ENCODE results near the gene GMPS. TPM values are rescaled to one million over a fixed set of nuclear protein-coding genes. Genes with fewer than 3 reads are reported as not detected.
"Not testable (repeated sequence)": the region's sequence is repeated elsewhere in the genome, so short reads cannot be mapped to it uniquely, and the experiment has no call there.

The GMPS gene
- polyA plus RNA-seq, 6 donors from 2014 or later, result 50.7 to 66.2 (median 57.0) TPM

DNA sequence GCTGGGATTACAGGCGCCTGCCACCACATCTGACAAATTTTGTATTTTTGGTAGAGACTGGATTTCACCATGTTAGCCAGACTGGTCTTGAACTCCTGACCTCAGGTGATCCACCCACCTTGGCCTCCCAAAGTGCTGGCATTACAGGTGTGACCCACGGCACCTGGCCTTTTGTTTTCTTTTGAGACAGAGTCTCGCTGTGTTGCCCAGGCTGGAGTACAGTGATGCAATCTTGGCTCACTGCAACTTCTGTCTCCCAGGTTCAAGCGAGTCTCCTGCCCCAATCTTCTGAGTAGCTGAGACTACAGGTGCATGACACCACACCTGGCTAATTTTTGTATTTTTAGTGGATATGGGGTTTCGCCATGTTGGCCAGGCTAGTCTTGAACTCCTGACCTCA is 10.0 kb upstream of the GMPS start:
- ATAC-seq (ENCODE audit: low read depth in 2 of 2); H3K36me3 Mint-ChIP-seq; H3K4me1 Mint-ChIP-seq; H3K9me3 Mint-ChIP-seq; DNase-seq; H3K27ac Mint-ChIP-seq; H3K27me3 Mint-ChIP-seq: not testable (repeated sequence)
- H3K4me3 Mint-ChIP-seq, result peak overlapping the region in 1 of 8 donors; percentile 30

DNA sequence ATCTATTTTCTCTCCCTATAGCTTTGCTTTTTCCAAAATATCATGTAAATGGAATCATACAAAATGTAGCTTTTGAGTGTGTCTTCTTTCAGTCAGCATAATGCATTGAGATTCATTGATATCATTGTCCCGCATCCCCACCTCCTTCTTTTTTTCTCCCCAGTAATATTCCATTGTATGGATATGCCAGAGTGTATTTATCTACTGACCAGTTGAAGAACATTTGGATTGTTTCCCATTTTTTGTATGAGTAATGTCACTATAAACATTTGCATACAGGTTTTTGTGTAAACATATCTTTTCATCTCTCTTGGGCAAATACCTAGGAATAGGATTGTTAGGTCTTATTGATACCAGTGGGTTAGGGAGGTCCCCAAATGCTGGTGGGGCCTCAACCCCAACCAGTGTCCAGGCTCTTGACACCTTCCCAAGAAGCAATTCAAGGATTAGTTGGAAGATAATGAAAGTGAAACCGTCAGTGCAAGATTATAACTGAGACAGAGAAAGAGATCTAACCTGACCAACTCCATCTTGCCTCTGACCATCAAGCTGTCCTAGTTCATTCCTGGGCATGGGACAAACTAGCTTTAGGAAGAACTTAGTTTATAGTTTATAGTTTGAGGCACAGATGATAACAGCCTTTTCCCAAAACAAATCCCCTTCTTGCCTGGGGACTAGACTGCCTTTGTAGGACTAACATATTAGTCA is 8.8 kb upstream of the GMPS start:
- Mint-ChIP-seq H3K4me1 (no peaks in the 10 kb centered on the region), H3K9me3 (peaks cover 0 to 3% (median 0%) of the 10 kb centered on the region in 7 donors), H3K27me3 (peaks cover 0 to 6% (median 5%) of the 10 kb centered on the region in 3 donors), H3K36me3 (no peaks in the 10 kb centered on the region), H3K4me3 (no peak overlapping the region), H3K27ac (peak overlapping the region in 1 of 6 donors; percentile 70)
- DNase-seq (no peak), ATAC-seq (ENCODE audit: low read depth in 2 of 2) (no peak)

DNA sequence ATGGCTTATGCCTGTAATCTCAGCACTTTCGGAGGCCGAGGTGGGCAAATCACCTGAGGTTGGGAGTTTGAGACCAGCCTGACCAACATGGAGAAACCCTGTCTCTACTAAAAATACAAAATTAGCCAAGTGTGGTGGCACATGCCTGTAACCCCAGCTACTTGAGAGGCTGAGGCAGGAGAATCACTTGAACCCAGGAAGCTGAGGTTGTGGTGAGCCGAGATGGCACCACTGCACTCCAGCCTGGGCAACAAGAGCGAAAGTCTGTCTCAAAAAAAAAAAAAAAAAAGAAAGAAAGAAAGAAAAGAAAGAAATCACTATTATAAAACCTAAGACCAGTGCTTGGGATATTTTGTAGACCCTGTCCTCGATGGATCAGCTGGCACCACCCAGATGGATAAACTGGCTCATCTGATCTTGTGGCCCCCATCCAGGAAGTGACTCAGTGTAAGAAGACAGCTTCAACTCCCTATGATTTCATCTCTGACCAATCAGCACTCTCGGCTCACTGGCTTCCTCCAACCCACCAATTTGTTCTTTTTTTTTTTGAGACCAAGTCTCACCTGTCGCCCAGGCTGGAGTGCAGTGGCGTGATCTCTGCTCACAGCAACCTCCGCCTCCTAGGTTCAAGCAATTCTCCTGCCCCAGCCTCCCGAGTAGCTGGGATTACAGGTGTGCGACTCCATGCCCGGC is 8.0 kb upstream of the GMPS start:
- H3K4me1 Mint-ChIP-seq, result not testable (repeated sequence)

DNA sequence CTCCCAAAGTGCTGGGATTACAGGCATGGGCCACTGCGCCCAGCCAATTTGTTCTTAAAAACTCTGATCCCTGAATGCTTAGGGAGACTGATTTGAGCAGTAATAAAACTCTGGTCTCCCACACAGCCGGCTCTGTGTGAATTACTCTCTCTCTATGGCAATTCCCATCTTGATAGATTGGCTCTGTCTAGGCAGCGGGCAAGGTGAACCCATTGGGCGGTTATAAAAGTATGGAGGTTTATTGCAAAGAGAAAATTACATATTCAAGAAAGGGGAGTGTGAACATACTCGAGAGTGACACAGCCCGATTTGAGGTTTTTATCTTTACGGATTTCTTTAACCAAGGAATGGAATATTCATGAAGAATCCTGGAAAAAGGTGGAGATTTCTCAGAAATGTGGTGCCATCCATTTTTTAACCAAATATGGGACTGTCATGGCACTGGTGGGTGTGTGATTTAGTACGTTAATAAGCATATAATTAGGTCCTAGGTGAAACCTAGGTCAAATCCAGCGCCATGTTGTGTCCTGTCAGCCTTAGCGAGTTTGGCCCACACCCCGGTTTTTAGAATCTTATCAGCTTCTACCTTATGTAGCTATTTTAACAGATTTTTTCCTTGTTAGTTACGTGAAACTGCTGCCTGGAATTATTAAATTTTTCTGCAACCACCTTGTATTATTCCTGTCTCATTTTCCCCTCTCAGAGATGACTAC is 7.2 kb upstream of the GMPS start:
- Mint-ChIP-seq H3K27ac (peak overlapping the region in 1 of 6 donors; percentile 46), H3K4me3 (no peak overlapping the region), H3K4me1 (no peaks in the 10 kb centered on the region), H3K27me3 (peaks cover 0 to 6% (median 5%) of the 10 kb centered on the region in 3 donors), H3K36me3 (no peaks in the 10 kb centered on the region), H3K9me3 (peaks cover 0 to 3% (median 0%) of the 10 kb centered on the region in 7 donors)
- ATAC-seq (ENCODE audit: low read depth in 2 of 2), result no peak
- DNase-seq, result no peak

More for the DNA sequence above, 8.0 kb upstream of the GMPS start:
- not testable (repeated sequence) for H3K27me3 Mint-ChIP-seq; H3K27ac Mint-ChIP-seq; H3K36me3 Mint-ChIP-seq; H3K4me3 Mint-ChIP-seq; ATAC-seq (ENCODE audit: low read depth in 2 of 2); DNase-seq; H3K9me3 Mint-ChIP-seq

DNA sequence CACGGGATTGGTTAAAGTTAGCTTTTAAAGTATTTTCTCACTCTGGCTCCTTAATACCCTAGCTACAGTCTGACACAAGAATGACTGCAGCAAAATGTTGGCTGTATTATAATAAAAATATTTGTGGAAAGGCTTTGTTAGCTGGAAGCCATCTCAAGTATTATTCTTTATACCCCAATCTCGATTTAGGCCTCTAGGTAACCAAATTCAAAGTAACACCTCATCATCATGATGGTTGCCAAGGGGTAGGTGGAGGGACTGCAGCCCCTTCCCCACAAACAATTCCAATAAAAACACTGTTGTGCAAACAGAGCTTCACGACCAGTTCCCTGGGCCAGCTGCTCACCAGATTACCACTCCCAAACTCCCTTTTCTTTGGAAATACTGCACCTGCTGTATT is 759 bp upstream of the GMPS start:
- peak overlapping the region; percentile 91 to 97 (median 95) for H3K4me3 Mint-ChIP-seq
- H3K9me3 Mint-ChIP-seq, result no peaks in the 10 kb centered on the region
- ATAC-seq (ENCODE audit: low read depth in 2 of 2), result no peak
- no peaks in the 10 kb centered on the region for H3K36me3 Mint-ChIP-seq
- H3K27me3 Mint-ChIP-seq, result no peaks in the 10 kb centered on the region
- DNase-seq, result no peak
- peaks cover 12 to 28% (median 15%) of the 10 kb centered on the region in 3 donors for H3K4me1 Mint-ChIP-seq
- H3K27ac Mint-ChIP-seq, result peak overlapping the region; percentile 79 to 95 (median 88)

DNA sequence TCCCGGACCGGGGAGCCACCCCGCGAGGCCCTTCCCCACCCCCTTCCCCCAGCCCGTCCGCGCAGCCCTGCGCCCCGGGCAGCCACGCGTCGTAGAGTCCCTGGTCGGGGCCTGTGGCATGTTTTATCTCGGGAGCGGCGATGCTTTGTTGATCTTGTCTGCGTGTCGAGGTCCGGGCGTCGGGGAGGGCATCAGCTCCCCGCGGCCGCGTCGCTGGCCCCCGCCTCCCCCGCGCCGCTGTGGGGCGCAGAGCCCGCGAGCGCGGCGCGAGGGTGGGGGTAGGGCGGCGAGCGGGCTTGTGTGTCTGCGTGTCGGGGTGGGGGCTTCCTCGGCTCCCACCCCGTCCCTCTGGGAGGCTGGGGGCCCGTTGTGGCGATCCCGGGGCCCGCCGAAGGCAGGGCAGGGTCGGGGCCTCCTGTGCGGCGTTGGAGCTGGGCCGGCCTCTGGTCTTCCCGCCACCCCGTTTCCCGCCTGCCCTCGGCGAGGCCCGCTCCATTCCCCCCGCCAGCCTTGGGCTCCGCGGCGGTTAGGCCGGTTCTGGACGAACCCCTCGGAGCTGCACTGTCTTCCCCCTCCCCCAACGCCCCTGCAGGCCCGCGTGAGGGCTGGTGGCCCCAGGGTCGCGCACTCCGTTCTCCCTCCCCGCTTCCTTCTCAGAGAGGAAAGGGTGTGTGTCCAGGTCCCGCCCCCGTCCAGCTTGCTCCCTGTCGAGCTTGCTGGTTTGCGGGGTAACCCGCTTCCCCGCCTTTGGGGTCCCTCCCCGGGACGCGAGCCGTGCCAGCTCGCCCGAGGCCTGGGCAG is 695 bp downstream of the GMPS start:
- DNase-seq (peak; percentile 28), ATAC-seq (ENCODE audit: low read depth in 2 of 2) (peak; percentile 15 to 22)
- no peaks in the 10 kb centered on the region for H3K36me3 Mint-ChIP-seq
- no peaks in the 10 kb centered on the region for H3K9me3 Mint-ChIP-seq
- H3K27ac Mint-ChIP-seq, result peak overlapping the region in 5 of 6 donors; percentile 56 to 97 (median 92)
- peak overlapping the region; percentile 91 to 99 (median 94) for H3K4me3 Mint-ChIP-seq
- H3K27me3 Mint-ChIP-seq, result no peaks in the 10 kb centered on the region
- H3K4me1 Mint-ChIP-seq, result peaks cover 15 to 35% (median 19%) of the 10 kb centered on the region in 3 donors

DNA sequence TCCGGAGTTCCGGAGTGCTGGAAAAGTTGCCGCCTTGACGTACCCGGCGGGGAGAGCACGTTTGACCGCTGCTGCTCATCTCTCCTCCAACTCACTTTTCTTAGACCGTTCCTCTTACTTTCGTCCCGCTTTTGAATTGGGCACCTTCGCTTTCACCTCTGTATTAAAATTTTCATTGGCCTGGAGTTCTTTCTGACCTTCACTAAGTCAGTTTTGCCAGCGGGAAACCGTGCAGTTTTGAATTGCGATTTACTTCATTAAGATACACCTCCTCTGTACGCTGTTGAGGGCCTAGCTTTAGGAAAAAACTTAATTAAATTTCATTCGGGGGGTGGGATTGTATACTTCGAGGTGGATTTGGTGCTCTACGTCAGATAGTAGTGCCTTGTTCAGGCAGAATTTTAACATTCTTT is 1.3 kb downstream of the GMPS start:
- Mint-ChIP-seq H3K4me3 (peak overlapping the region; percentile 91 to 99 (median 94)), H3K27ac (peak overlapping the region; percentile 56 to 97 (median 92)), H3K27me3 (no peaks in the 10 kb centered on the region), H3K4me1 (peaks cover 15 to 36% (median 19%) of the 10 kb centered on the region in 3 donors), H3K36me3 (no peaks in the 10 kb centered on the region), H3K9me3 (no peaks in the 10 kb centered on the region)
- ATAC-seq (ENCODE audit: low read depth in 2 of 2) (no peak), DNase-seq (no peak)

DNA sequence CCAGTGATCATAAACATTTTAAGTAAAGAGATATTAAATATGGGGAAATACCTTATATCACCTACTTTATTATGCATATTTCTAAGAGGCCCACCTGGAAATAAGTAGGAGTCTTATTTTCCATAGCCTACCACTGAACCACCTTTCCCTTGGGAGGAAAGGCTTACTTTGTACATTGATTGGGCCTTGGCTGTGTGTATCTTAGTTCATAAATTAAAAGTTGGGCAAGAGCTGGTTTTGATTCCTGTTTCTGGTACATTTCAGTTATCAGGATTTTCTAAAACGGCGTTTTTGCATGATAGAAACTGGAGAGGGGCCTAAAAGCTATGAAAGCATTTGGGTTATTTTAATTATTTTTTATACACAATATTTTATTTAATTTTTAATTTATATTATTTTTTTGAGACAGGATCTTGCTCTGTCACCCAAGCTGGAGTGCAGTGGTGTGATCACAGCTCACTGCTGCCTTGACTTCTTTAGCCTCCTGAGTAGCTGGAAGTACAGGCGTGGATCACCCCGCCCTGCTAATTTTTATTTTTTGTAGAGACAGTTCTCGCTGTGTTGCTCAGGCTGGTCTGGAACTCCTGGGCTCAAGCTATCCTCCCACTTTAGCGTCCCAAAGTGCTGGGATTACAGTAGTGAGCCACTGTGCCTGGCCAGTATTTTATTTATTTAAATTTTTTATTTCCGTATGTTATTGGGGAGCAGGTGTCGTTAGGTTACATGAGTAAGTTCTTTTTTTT is 2.6 kb downstream of the GMPS start:
- no peak for ATAC-seq (ENCODE audit: low read depth in 2 of 2)
- peak overlapping the region in 3 of 8 donors; percentile 55 to 98 (median 94) for H3K4me3 Mint-ChIP-seq
- H3K27ac Mint-ChIP-seq, result peak overlapping the region in 1 of 6 donors; percentile 37
- no peak for DNase-seq
- H3K27me3 Mint-ChIP-seq, result no peaks in the 10 kb centered on the region
- H3K4me1 Mint-ChIP-seq, result peaks cover 19 to 43% (median 29%) of the 10 kb centered on the region in 3 donors
- no peaks in the 10 kb centered on the region for H3K36me3 Mint-ChIP-seq
- no peaks in the 10 kb centered on the region for H3K9me3 Mint-ChIP-seq

DNA sequence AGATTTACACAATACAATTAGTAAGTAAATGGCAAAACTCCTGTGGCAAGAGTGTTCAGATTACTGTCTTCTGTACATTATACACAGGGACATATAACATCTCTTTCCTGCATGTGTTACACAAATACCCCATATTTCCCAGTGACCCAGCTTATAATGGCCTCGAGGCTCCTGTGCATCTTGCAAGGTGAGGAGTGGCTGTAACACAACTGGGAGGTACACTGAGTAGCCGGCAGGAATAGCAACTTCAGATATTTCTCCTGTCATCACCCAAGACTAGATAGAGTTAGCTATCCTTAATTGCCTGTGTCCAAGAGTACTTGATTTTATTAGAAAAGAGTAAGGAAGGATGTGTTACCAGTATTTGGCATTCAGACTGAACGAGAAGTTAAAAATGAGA is 5.6 kb downstream of the GMPS start:
- Mint-ChIP-seq H3K27me3 (no peaks in the 10 kb centered on the region), H3K9me3 (peaks cover 0 to 1% (median 0%) of the 10 kb centered on the region in 7 donors), H3K4me1 (peaks cover 26 to 48% (median 44%) of the 10 kb centered on the region in 3 donors), H3K4me3 (peak overlapping the region in 1 of 8 donors; percentile 33), H3K36me3 (no peaks in the 10 kb centered on the region), H3K27ac (peak overlapping the region in 2 of 6 donors; percentile 12)
- no peak for DNase-seq
- ATAC-seq (ENCODE audit: low read depth in 2 of 2), result no peak

DNA sequence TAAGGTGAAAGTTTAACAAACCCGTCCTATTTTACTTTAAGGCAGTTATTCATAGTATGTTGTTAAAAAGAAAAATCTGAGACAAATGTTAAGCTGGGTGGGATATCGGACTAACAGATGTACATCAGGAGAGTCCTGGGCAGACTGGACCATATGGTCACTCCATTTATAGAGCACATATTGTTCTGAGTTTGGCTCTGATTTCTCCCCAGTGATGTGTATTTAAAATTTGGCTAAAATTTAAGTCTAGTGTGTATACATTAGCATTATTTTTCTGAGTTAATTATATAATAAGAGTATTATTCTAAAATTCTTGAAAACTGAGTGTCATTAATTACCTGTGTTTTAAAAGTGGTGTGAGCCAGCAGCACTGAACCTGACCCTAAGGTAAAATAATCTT is 6.1 kb downstream of the GMPS start:
- Mint-ChIP-seq H3K27me3 (no peaks in the 10 kb centered on the region), H3K4me3 (peak overlapping the region in 1 of 8 donors; percentile 33), H3K27ac (no peak overlapping the region), H3K36me3 (no peaks in the 10 kb centered on the region), H3K9me3 (peaks cover 0 to 1% (median 0%) of the 10 kb centered on the region in 7 donors), H3K4me1 (peaks cover 27 to 50% (median 48%) of the 10 kb centered on the region in 3 donors)
- DNase-seq (no peak), ATAC-seq (ENCODE audit: low read depth in 2 of 2) (no peak)

DNA sequence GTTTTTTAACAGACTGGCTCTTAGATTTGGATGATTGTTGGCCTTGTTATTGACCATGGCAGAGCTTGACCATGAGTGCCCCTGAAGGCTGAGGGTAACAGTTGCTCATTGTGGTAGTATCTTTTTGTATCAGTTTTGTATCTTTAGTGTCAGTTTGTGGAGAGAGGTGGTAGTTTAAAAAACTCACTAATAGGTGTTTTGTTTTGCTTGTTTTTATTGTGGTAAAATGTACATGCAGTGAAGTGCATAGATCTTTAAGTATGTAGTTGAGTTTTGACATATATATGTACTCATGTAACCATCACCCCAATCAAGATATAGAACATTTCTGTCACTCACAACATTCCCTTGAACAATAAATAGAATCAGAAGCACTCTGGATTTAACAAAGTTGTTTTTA is 9.8 kb downstream of the GMPS start:
- ATAC-seq (ENCODE audit: low read depth in 2 of 2) (no peak), DNase-seq (no peak)
- peak overlapping the region in 1 of 8 donors; percentile 22 for H3K4me3 Mint-ChIP-seq
- peaks cover 28 to 46% (median 42%) of the 10 kb centered on the region in 3 donors for H3K4me1 Mint-ChIP-seq
- H3K36me3 Mint-ChIP-seq, result no peaks in the 10 kb centered on the region
- H3K27me3 Mint-ChIP-seq, result no peaks in the 10 kb centered on the region
- H3K27ac Mint-ChIP-seq, result peak overlapping the region in 1 of 6 donors; percentile 6
- H3K9me3 Mint-ChIP-seq, result peaks cover 0 to 1% (median 0%) of the 10 kb centered on the region in 7 donors

DNA sequence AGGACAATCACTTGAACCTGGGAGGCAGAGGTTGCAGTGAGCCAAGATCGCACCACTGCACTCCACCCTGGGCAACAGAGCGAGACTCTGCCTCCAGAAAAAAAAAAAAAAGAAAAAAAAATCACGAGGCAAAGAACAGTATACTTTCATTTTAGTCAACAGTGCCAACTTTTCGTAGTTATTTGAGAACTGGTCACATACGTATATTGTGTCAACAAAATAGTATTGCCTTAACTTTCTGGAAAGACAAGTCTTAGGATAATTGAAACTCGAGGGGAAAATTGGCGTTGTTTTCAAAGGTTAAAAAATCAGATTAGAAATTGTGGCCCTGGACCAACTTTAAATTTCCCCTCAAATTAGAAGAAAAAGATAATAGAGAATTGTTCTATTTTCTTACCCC is 13.8 kb downstream of the GMPS start:
- Mint-ChIP-seq H3K4me3 (no peak overlapping the region), H3K4me1 (peaks cover 36 to 43% (median 41%) of the 10 kb centered on the region in 3 donors), H3K27ac (no peak overlapping the region), H3K27me3 (no peaks in the 10 kb centered on the region), H3K9me3 (no peaks in the 10 kb centered on the region), H3K36me3 (no peaks in the 10 kb centered on the region)
- ATAC-seq (ENCODE audit: low read depth in 2 of 2), result no peak
- no peak for DNase-seq

All from naive B cell (primary cell).